Gastrocnemius medialis (tissue), 4 donors: ENCODE data around the gene PIK3C2G. TPM values are rescaled to one million over a fixed set of nuclear protein-coding genes. Genes with fewer than 3 reads are reported as not detected.
"Not testable (repeated sequence)": the region's sequence is repeated elsewhere in the genome, so short reads cannot be mapped to it uniquely, and the experiment has no call there.

Source experiments
- ATAC-seq, 2 donors: fragments of 150-250 bp; one replicate each; pipeline ENCODE4 v1.9.1; 2016
- DNase-seq, 2 donors: peaks; one replicate each; pipeline ENCODE4 v3.0.0-alpha.2; 2019
- H3K27ac ChIP-seq, 4 donors: fragments of 200-600 bp; sonication (generic); 1 replicate in 1 of 4; 2 replicates in 3 of 4; pipeline ENCODE4 v1.5.1; 2016 to 2018; ENCODE audit warnings: mild to moderate bottlenecking in 2 of 4, moderate library complexity in 1 of 4
- H3K27me3 ChIP-seq, 3 donors: fragments of 200-600 bp; sonication (generic) in 2 of 3; 1 replicate in 1 of 3; 2 replicates in 2 of 3; pipeline versions ENCODE4 v1.5.1 to v1.6.0; 2016 to 2019; ENCODE audit warnings: mild to moderate bottlenecking in 1 of 3, moderate library complexity in 1 of 3
- H3K36me3 ChIP-seq, 2 donors: fragments of 200-600 bp; sonication (generic) in 1 of 2; one replicate each; pipeline ENCODE4 v1.5.1; 2017 to 2018
- H3K4me1 ChIP-seq, 2 donors: fragments of 200-600 bp; sonication (generic) in 1 of 2; one replicate each; pipeline ENCODE4 v1.5.1; 2016 to 2017; ENCODE audit warnings: mild to moderate bottlenecking in 2 of 2
- H3K4me3 ChIP-seq, 4 donors: fragments of 200-600 bp; sonication (generic) in 3 of 4; 1 replicate in 1 of 4; 2 replicates in 3 of 4; pipeline ENCODE4 v1.5.1; 2016 to 2019; ENCODE audit warnings: mild to moderate bottlenecking in 2 of 4
- H3K9me3 ChIP-seq, 3 donors: fragments of 200-600 bp; sonication (generic) in 2 of 3; 1 replicate in 1 of 3; 2 replicates in 2 of 3; pipeline ENCODE4 v1.5.1; 2016 to 2019
- POLR2A ChIP-seq, 2 donors: fragments of 450-650 bp; IDR thresholded peaks; one replicate each; pipeline ENCODE4 v1.6.1; 2017; ENCODE audit warnings: antibody characterized with exemption in 2 of 2, mild to moderate bottlenecking in 2 of 2, moderate library complexity in 2 of 2
- in situ Hi-C, 4 donors: fragments of 200-750 bp; cut with MboI; loops; one replicate each; pipeline versions ENCODE4 v1.15.0 to v1.8.0; 2017; ENCODE audit warnings: low sequenced_read_pairs in 4 of 4
- intact Hi-C: fragments of 100-400 bp; cut with DNase I; formaldehyde crosslinking; loops from one replicate; pipeline ENCODE4 v1.15.1; 2023; ENCODE audit warnings: low total_unique reads
- total RNA-seq, 4 donors: library from RNA; depleted of rRNA; stranded (reverse); fragments of >200 nt; gene quantifications; one replicate each; pipeline versions ENCODE4 v1.1.0 to v1.2.3, GENCODE V29; 2016
- TF ChIP-seq, protein P1 (sequence below), 5 experiments: fragments of 450-650 bp in 3 of 5; fragments of 200-600 bp in 2 of 5; sonication (generic) in 2 of 5; IDR thresholded peaks in 4 of 5; conservative IDR thresholded peaks in 1 of 5; 1 replicate in 4 of 5; 2 replicates in 1 of 5; pipeline ENCODE4 v1.5.1; 2016 to 2019; ENCODE audit warnings: antibody characterized with exemption in 5 of 5, mild to moderate bottlenecking in 3 of 5, moderate library complexity in 3 of 5

Gene PIK3C2G
- total RNA-seq, 4 donors from 2014 or later = 0.40 TPM; not detected in 3

DNA sequence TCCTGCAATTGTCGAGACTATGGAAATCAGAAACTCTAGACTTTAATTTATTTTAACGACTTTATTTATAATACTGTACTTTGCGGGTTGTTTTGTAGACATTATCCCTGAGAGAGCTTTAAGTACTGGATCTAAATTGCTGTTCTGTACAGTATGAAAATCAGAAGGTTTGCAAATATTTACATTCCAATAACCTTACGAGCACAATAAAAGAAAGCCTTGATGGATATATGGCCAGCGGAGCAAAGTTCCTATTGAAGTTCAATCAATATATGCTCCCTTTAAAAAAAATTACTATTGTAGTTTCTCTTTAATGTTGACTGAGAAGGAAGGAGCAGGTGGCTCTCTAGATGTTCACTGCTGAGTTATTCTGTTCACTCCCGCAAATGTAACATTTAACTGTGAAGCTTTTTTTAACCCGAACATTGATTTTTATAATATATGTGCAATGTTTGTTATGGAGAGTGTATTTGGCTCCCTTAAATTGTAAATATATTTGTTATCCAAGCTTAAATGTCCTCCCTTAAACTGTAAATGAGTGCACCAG is 241.2 kb downstream of the PIK3C2G start:
- H3K9me3 ChIP-seq = no peaks in the 10 kb centered on the region
- TF ChIP-seq, protein P1, sequence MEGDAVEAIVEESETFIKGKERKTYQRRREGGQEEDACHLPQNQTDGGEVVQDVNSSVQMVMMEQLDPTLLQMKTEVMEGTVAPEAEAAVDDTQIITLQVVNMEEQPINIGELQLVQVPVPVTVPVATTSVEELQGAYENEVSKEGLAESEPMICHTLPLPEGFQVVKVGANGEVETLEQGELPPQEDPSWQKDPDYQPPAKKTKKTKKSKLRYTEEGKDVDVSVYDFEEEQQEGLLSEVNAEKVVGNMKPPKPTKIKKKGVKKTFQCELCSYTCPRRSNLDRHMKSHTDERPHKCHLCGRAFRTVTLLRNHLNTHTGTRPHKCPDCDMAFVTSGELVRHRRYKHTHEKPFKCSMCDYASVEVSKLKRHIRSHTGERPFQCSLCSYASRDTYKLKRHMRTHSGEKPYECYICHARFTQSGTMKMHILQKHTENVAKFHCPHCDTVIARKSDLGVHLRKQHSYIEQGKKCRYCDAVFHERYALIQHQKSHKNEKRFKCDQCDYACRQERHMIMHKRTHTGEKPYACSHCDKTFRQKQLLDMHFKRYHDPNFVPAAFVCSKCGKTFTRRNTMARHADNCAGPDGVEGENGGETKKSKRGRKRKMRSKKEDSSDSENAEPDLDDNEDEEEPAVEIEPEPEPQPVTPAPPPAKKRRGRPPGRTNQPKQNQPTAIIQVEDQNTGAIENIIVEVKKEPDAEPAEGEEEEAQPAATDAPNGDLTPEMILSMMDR (IDR thresholded peaks at IDR 0.05 in 4 of 5, conservative IDR thresholded peaks at IDR 0.05 in 1 of 5) = no peak
- TF ChIP-seq POLR2A (IDR thresholded peaks at IDR 0.05) = no peak
- no peaks in the 10 kb centered on the region for H3K4me1 ChIP-seq
- in situ Hi-C loops = no loop called here
- DNase-seq (no peak), ATAC-seq (no peak)
- no peak overlapping the region for H3K4me3 ChIP-seq
- no peaks in the 10 kb centered on the region for H3K27me3 ChIP-seq
- no peaks in the 10 kb centered on the region for H3K36me3 ChIP-seq
- intact Hi-C loops = no loop called here
- no peak overlapping the region for H3K27ac ChIP-seq

DNA sequence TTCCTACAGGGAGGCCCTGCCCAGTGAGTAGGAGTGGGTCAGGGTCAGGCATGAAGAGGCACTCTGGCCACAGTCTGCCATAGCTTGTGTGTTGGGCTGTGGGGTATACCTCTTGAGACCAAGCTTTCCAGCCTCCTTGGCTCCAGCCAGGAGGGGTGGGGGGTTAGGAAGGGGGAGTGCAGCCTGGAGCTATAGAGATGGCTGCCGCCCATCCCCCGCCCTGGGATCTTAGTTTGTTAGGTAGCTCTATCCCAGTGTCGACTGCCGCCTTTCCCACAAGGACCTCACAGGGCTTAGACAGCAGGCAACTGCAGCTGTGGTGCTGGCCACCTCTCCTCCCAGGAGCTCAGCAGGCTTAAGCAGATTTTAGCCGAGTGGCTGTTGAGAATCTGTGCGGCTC is 260.1 kb downstream of the PIK3C2G start:
- Histone ChIP-seq H3K27me3 (no peaks in the 10 kb centered on the region), H3K36me3 (no peaks in the 10 kb centered on the region), H3K4me1 (no peaks in the 10 kb centered on the region), H3K27ac (no peak overlapping the region), H3K9me3 (no peaks in the 10 kb centered on the region), H3K4me3 (no peak overlapping the region)
- DNase-seq (no peak), ATAC-seq (no peak)
- in situ Hi-C loops (no loop called here), intact Hi-C loops (no loop called here)
- TF ChIP-seq, protein P1 (IDR thresholded peaks at IDR 0.05 in 4 of 5, conservative IDR thresholded peaks at IDR 0.05 in 1 of 5) = no peak
- TF ChIP-seq POLR2A (IDR thresholded peaks at IDR 0.05) = no peak

GRCh38 chr12:18522806-18523205 is 261.5 kb downstream of the PIK3C2G start:
- TF ChIP-seq, protein P1 (IDR thresholded peaks at IDR 0.05 in 4 of 5, conservative IDR thresholded peaks at IDR 0.05 in 1 of 5) = no peak
- no peak for TF ChIP-seq POLR2A (IDR thresholded peaks at IDR 0.05)
- no peak for DNase-seq
- H3K36me3 ChIP-seq = no peaks in the 10 kb centered on the region
- no peaks in the 10 kb centered on the region for H3K27me3 ChIP-seq
- no peak for ATAC-seq
- intact Hi-C loops (no loop called here), in situ Hi-C loops (no loop called here)
- H3K4me1 ChIP-seq = no peaks in the 10 kb centered on the region
- H3K4me3 ChIP-seq = no peak overlapping the region
- H3K27ac ChIP-seq = no peak overlapping the region
- no peaks in the 10 kb centered on the region for H3K9me3 ChIP-seq

DNA sequence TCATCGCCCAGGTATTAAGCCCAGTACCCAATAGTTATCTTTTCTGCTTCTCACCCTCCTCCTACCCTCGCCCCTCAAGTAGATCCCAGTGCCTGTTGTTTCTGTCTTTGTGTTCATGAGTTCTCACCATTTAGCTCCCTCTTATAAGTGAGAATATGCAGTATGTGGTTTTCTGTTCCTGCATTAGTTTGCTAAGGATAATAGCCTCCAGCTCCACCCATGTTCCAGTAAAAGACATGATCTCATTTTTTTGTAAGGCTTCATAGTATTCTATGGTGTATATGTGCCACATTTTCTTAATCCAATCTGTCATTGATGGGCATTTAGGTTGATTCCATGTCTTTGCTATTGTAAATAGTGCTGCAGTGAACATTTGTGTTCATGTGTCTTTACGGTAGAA is 281.2 kb downstream of the PIK3C2G start:
- DNase-seq, H3K36me3 ChIP-seq, intact Hi-C loops, H3K4me1 ChIP-seq, H3K27ac ChIP-seq, H3K4me3 ChIP-seq, H3K9me3 ChIP-seq, in situ Hi-C loops, ATAC-seq, H3K27me3 ChIP-seq: not testable (repeated sequence)

DNA sequence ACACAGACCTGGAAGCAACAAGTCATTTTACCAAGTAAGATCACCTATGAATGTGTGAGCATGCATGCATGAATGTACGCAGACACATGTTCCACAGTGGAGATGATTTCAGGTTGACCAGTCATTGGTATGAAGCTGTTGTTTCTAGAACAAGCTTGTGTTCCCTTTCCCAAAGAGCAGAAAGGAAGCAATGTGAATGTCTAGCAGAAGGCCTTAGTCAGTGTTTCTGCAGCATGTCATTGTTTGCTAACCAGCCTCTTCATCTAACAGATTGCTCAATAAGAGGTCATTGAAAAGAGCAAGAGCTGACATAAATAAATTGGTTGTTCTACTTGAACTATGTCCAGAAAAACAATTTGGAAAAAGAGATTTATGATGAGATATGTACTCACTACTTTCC is 285.1 kb downstream of the PIK3C2G start:
- Histone ChIP-seq H3K4me1 (no peaks in the 10 kb centered on the region), H3K4me3 (no peak overlapping the region), H3K36me3 (no peaks in the 10 kb centered on the region), H3K9me3 (no peaks in the 10 kb centered on the region), H3K27ac (no peak overlapping the region), H3K27me3 (no peaks in the 10 kb centered on the region)
- in situ Hi-C loops = no loop called here
- ATAC-seq (no peak), DNase-seq (no peak)
- no peak for TF ChIP-seq POLR2A (IDR thresholded peaks at IDR 0.05)
- TF ChIP-seq, protein P1 (IDR thresholded peaks at IDR 0.05 in 4 of 5, conservative IDR thresholded peaks at IDR 0.05 in 1 of 5) = no peak
- intact Hi-C loops = no loop called here
